OCI-LY3 (cell line): Measurements from ENCODE around the gene TEX22.

ENCODE experiments used
- CTCF ChIP-seq: fragments of 200-600, 300-600 bp; sonication (generic); IDR thresholded peaks from 2 replicates; pipeline ENCODE4 v1.5.1; 2014; ENCODE audit warnings: antibody characterized with exemption, low read length, low read depth
- EZH2phosphoT487 ChIP-seq: fragments of 200-600 bp; shearing (Covaris generic); IDR thresholded peaks from 2 replicates; pipeline ENCODE4 v1.6.1; 2018; ENCODE audit warnings: antibody characterized with exemption, mixed run types, low read depth

GRCh38 chr14:105366386-105367074 is 31.8 kb upstream of the TEX22 start:
- TF ChIP-seq CTCF (no peak), EZH2phosphoT487 (no peak)
